ENCODE results near the gene RENBP.

Gene RENBP

GRCh38 chrX:153944140-153944799 lies at the start of gene RENBP:
RENBP (minus strand) TSS chrX:153944643; CDS start chrX:153944610, 33 bp downstream.
- Histone ChIP-seq H3K4me1 (ENCODE audit: control insufficient read depth, insufficient read depth, low read length) (peaks cover 10% of the 10 kb centered on the region), H3K36me3 (ENCODE audit: control insufficient read depth, insufficient read depth, low read length) (no peaks in the 10 kb centered on the region), H3K9ac (ENCODE audit: low read length) (no peak within 1 kb of the TSS), H3K4me3 (ENCODE audit: low read length) (peak within 1 kb of the TSS; percentile 54), H3K27me3 (ENCODE audit: control insufficient read depth, insufficient read depth, low read length) (peaks cover 7% of the 10 kb centered on the region), H3K27ac (ENCODE audit: low read depth, low read length) (peak within 1 kb of the TSS; percentile 28)

- H3K27ac ChIP-seq (ENCODE audit: low read depth, low read length): no peak overlapping the region
These were observed 49.5 kb upstream of the RENBP start for GRCh38 chrX:153993978-153994377.

GRCh38 chrX:153993079-153993478 lies 48.6 kb upstream of the RENBP start:
- Histone ChIP-seq H3K9ac (ENCODE audit: low read length) (no peak overlapping the region), H3K4me3 (ENCODE audit: low read length) (no peak overlapping the region), H3K4me1 (ENCODE audit: control insufficient read depth, insufficient read depth, low read length) (no peaks in the 10 kb centered on the region), H3K27ac (ENCODE audit: low read depth, low read length) (no peak overlapping the region), H3K27me3 (ENCODE audit: control insufficient read depth, insufficient read depth, low read length) (peaks cover 10% of the 10 kb centered on the region), H3K36me3 (ENCODE audit: control insufficient read depth, insufficient read depth, low read length) (no peaks in the 10 kb centered on the region)

More at GRCh38 chrX:153993978-153994377, 49.5 kb upstream of the RENBP start:
- H3K27me3 ChIP-seq (ENCODE audit: control insufficient read depth, insufficient read depth, low read length): peaks cover 10% of the 10 kb centered on the region
- H3K9ac ChIP-seq (ENCODE audit: low read length): no peak overlapping the region
- no peak overlapping the region for H3K4me3 ChIP-seq (ENCODE audit: low read length)
- no peaks in the 10 kb centered on the region for H3K4me1 ChIP-seq (ENCODE audit: control insufficient read depth, insufficient read depth, low read length)
- no peaks in the 10 kb centered on the region for H3K36me3 ChIP-seq (ENCODE audit: control insufficient read depth, insufficient read depth, low read length)

- H3K27me3 ChIP-seq (ENCODE audit: control insufficient read depth, insufficient read depth, low read length): peaks cover 10% of the 10 kb centered on the region
- no peaks in the 10 kb centered on the region for H3K4me1 ChIP-seq (ENCODE audit: control insufficient read depth, insufficient read depth, low read length)
- no peak overlapping the region for H3K27ac ChIP-seq (ENCODE audit: low read depth, low read length)
- no peaks in the 10 kb centered on the region for H3K36me3 ChIP-seq (ENCODE audit: control insufficient read depth, insufficient read depth, low read length)
- H3K9ac ChIP-seq (ENCODE audit: low read length): no peak overlapping the region
- H3K4me3 ChIP-seq (ENCODE audit: low read length): no peak overlapping the region
These were observed 47.7 kb upstream of the RENBP start for GRCh38 chrX:153992180-153992579.

GRCh38 chrX:153991013-153991580 lies 46.7 kb upstream of the RENBP start:
- Histone ChIP-seq H3K9ac (ENCODE audit: low read length) (no peak overlapping the region), H3K36me3 (ENCODE audit: control insufficient read depth, insufficient read depth, low read length) (no peaks in the 10 kb centered on the region), H3K27ac (ENCODE audit: low read depth, low read length) (no peak overlapping the region), H3K4me1 (ENCODE audit: control insufficient read depth, insufficient read depth, low read length) (no peaks in the 10 kb centered on the region), H3K27me3 (ENCODE audit: control insufficient read depth, insufficient read depth, low read length) (peaks cover 10% of the 10 kb centered on the region), H3K4me3 (ENCODE audit: low read length) (no peak overlapping the region)

GRCh38 chrX:153989973-153990655 lies 45.7 kb upstream of the RENBP start:
- peaks cover 10% of the 10 kb centered on the region for H3K27me3 ChIP-seq (ENCODE audit: control insufficient read depth, insufficient read depth, low read length)

GRCh38 chrX:153988493-153988892 lies 44.0 kb upstream of the RENBP start:
- no peak overlapping the region for H3K4me3 ChIP-seq (ENCODE audit: low read length)
- H3K27ac ChIP-seq (ENCODE audit: low read depth, low read length): no peak overlapping the region
- H3K9ac ChIP-seq (ENCODE audit: low read length): no peak overlapping the region
- no peaks in the 10 kb centered on the region for H3K36me3 ChIP-seq (ENCODE audit: control insufficient read depth, insufficient read depth, low read length)
- no peaks in the 10 kb centered on the region for H3K4me1 ChIP-seq (ENCODE audit: control insufficient read depth, insufficient read depth, low read length)
- peaks cover 13% of the 10 kb centered on the region for H3K27me3 ChIP-seq (ENCODE audit: control insufficient read depth, insufficient read depth, low read length)

More at GRCh38 chrX:153989973-153990655, 45.7 kb upstream of the RENBP start:
- Histone ChIP-seq H3K9ac (ENCODE audit: low read length) (no peak overlapping the region), H3K36me3 (ENCODE audit: control insufficient read depth, insufficient read depth, low read length) (no peaks in the 10 kb centered on the region), H3K27ac (ENCODE audit: low read depth, low read length) (no peak overlapping the region), H3K4me1 (ENCODE audit: control insufficient read depth, insufficient read depth, low read length) (no peaks in the 10 kb centered on the region), H3K4me3 (ENCODE audit: low read length) (no peak overlapping the region)

GRCh38 chrX:153984351-153985178 lies 40.1 kb upstream of the RENBP start:
- H3K4me1 ChIP-seq (ENCODE audit: control insufficient read depth, insufficient read depth, low read length): no peaks in the 10 kb centered on the region
- H3K27me3 ChIP-seq (ENCODE audit: control insufficient read depth, insufficient read depth, low read length): peaks cover 7% of the 10 kb centered on the region
- H3K9ac ChIP-seq (ENCODE audit: low read length): no peak overlapping the region
- H3K27ac ChIP-seq (ENCODE audit: low read depth, low read length): no peak overlapping the region
- no peak overlapping the region for H3K4me3 ChIP-seq (ENCODE audit: low read length)
- no peaks in the 10 kb centered on the region for H3K36me3 ChIP-seq (ENCODE audit: control insufficient read depth, insufficient read depth, low read length)

- peaks cover 7% of the 10 kb centered on the region for H3K27me3 ChIP-seq (ENCODE audit: control insufficient read depth, insufficient read depth, low read length)
These were observed 38.9 kb upstream of the RENBP start for GRCh38 chrX:153983321-153983801.

GRCh38 chrX:153981771-153982533 lies 37.5 kb upstream of the RENBP start:
- no peaks in the 10 kb centered on the region for H3K4me1 ChIP-seq (ENCODE audit: control insufficient read depth, insufficient read depth, low read length)
- H3K4me3 ChIP-seq (ENCODE audit: low read length): no peak overlapping the region
- H3K27ac ChIP-seq (ENCODE audit: low read depth, low read length): no peak overlapping the region
- H3K9ac ChIP-seq (ENCODE audit: low read length): no peak overlapping the region
- H3K27me3 ChIP-seq (ENCODE audit: control insufficient read depth, insufficient read depth, low read length): peaks cover 7% of the 10 kb centered on the region
- no peaks in the 10 kb centered on the region for H3K36me3 ChIP-seq (ENCODE audit: control insufficient read depth, insufficient read depth, low read length)

More at GRCh38 chrX:153983321-153983801, 38.9 kb upstream of the RENBP start:
- Histone ChIP-seq H3K27ac (ENCODE audit: low read depth, low read length) (no peak overlapping the region), H3K4me1 (ENCODE audit: control insufficient read depth, insufficient read depth, low read length) (no peaks in the 10 kb centered on the region), H3K9ac (ENCODE audit: low read length) (no peak overlapping the region), H3K4me3 (ENCODE audit: low read length) (no peak overlapping the region), H3K36me3 (ENCODE audit: control insufficient read depth, insufficient read depth, low read length) (no peaks in the 10 kb centered on the region)

- Histone ChIP-seq H3K27me3 (ENCODE audit: control insufficient read depth, insufficient read depth, low read length) (peaks cover 7% of the 10 kb centered on the region), H3K4me1 (ENCODE audit: control insufficient read depth, insufficient read depth, low read length) (no peaks in the 10 kb centered on the region), H3K9ac (ENCODE audit: low read length) (no peak overlapping the region), H3K27ac (ENCODE audit: low read depth, low read length) (no peak overlapping the region), H3K36me3 (ENCODE audit: control insufficient read depth, insufficient read depth, low read length) (no peaks in the 10 kb centered on the region), H3K4me3 (ENCODE audit: low read length) (no peak overlapping the region)
These were observed 36.8 kb upstream of the RENBP start for GRCh38 chrX:153981231-153981630.

All from rectal smooth muscle tissue (tissue), 1 donor.